Left ventricle myocardium superior (tissue), 1 donor: ENCODE measurements around the gene LRRC45. TPM values are rescaled to one million over a fixed set of nuclear protein-coding genes. Genes with fewer than 3 reads are reported as not detected.

ENCODE experiments used
- ATAC-seq: fragments of 200-7000 bp; cut with Tn5 transposase; one replicate; pipeline ENCODE4 v1.9.1; 2020; ENCODE audit warnings: mild to moderate bottlenecking, moderate library complexity
- DNase-seq: peaks from one replicate; pipeline ENCODE4 v3.0.0-alpha.2; 2020
- intact Hi-C: fragments of 100-400 bp; cut with micrococcal nuclease; formaldehyde crosslinking; loops from one replicate; pipeline ENCODE4 v1.11.0; 2022
- total RNA-seq: library from RNA; stranded (reverse); fragmentation: NEBNext Ultra II Directional; extraction: Animal tissue kit (Norgen Biotek cat#: 25700); gene quantifications from one replicate; pipeline ENCODE4 v1.2.1, GENCODE V29; 2021
- donor health status: DM: no; HTN: yes; CAD: no; lungs with severe emphysema.

Gene LRRC45
- total RNA-seq, 1 donor from 2014 or later: 6.3 TPM

GRCh38 chr17:82042649-82043048 lies 19.5 kb downstream of the LRRC45 start:
- ATAC-seq: no peak
- intact Hi-C loops: no loop called here
- no peak for DNase-seq

GRCh38 chr17:82043507-82043906 lies 20.4 kb downstream of the LRRC45 start:
- ATAC-seq (no peak), DNase-seq (no peak)
- intact Hi-C loops: no loop called here

- DNase-seq (no peak), ATAC-seq (no peak)
- intact Hi-C loops: no loop called here
Measured at GRCh38 chr17:82045936-82046484, 22.9 kb downstream of the LRRC45 start.

GRCh38 chr17:82046903-82047302 lies 23.8 kb downstream of the LRRC45 start:
- ATAC-seq: no peak
- no peak for DNase-seq
- intact Hi-C loops: no loop called here

GRCh38 chr17:82047379-82047778 lies 24.3 kb downstream of the LRRC45 start:
- ATAC-seq (no peak), DNase-seq (no peak)
- intact Hi-C loops: no loop called here

- intact Hi-C loops: no loop called here
- ATAC-seq: no peak
- no peak for DNase-seq
Measured at GRCh38 chr17:82047914-82048570, 24.9 kb downstream of the LRRC45 start.

- DNase-seq (no peak), ATAC-seq (no peak)
Measured at GRCh38 chr17:82048571-82048971, 25.5 kb downstream of the LRRC45 start.

GRCh38 chr17:82049106-82049505 lies 26.0 kb downstream of the LRRC45 start:
- no peak for ATAC-seq
- no peak for DNase-seq
- intact Hi-C loops: no loop called here

More at GRCh38 chr17:82048571-82048971, 25.5 kb downstream of the LRRC45 start:
- intact Hi-C loops: no loop called here

GRCh38 chr17:82049521-82049971 lies 26.4 kb downstream of the LRRC45 start:
- no peak for ATAC-seq
- intact Hi-C loops: no loop called here
- peak; percentile 20 for DNase-seq

- DNase-seq (peak; percentile 22), ATAC-seq (no peak)
- intact Hi-C loops: no loop called here
Measured at GRCh38 chr17:82050152-82050760, 27.2 kb downstream of the LRRC45 start.

GRCh38 chr17:82050761-82051641 lies 27.9 kb downstream of the LRRC45 start:
- ATAC-seq (peak; percentile 12), DNase-seq (peak; percentile 44)
- intact Hi-C loops: no loop called here

- peak; percentile 76 for ATAC-seq
- intact Hi-C loops: no loop called here
- peak; percentile 89 for DNase-seq
Measured at GRCh38 chr17:82051776-82052637, 28.9 kb downstream of the LRRC45 start, which contains the start of the genes GPS1 and RFNG. Gene GPS1, plus strand, starts transcription at chr17:82051898. Its CDS starts 34 bp downstream, at chr17:82051932. Gene RFNG, minus strand, starts transcription at chr17:82051811. Its CDS starts 45 bp downstream, at chr17:82051766.

GRCh38 chr17:82052638-82053059 lies 29.5 kb downstream of the LRRC45 start:
- intact Hi-C loops: no loop called here
- DNase-seq (no peak), ATAC-seq (no peak)

GRCh38 chr17:82053130-82053529 lies 30.0 kb downstream of the LRRC45 start:
- intact Hi-C loops: no loop called here
- DNase-seq: no peak
- no peak for ATAC-seq

GRCh38 chr17:82053556-82054263 lies 30.6 kb downstream of the LRRC45 start:
- DNase-seq (peak; percentile 25), ATAC-seq (no peak)
- intact Hi-C loops: no loop called here

GRCh38 chr17:82054351-82055022 lies 31.4 kb downstream of the LRRC45 start:
- intact Hi-C loops: no loop called here
- DNase-seq (peak; percentile 29), ATAC-seq (no peak)
